Measurements from ENCODE around the gene KCNC3. TPM values are rescaled to one million over a fixed set of nuclear protein-coding genes. Genes with fewer than 3 reads are reported as not detected.

KCNC3 gene
- polyA plus RNA-seq (ENCODE audit: insufficient read length in 10 of 10) = 1 to 10 TPM in 9 of 10 donors, under 1 TPM in 1; 0.98 to 1.7 (median 1.2) TPM
- long read RNA-seq, donor 1 = 0 reads
- long read RNA-seq, donor 2, partial matches to known transcripts = 16 of 27 reads
- long read RNA-seq, donor 2, other reads (novel, unspliced or antisense) = 11 of 27 reads
- long read RNA-seq, donor 3 = 0 reads
- long read RNA-seq, donor 4 = 0 reads
- long read RNA-seq, donor 5 = 0 reads
- long read RNA-seq, donor 6 = 0 reads
- long read RNA-seq, donor 7 = 0 reads
- long read RNA-seq, donor 8 = 0 reads
- long read RNA-seq, donor 9 = 0 reads

- peak; percentile 94 to 96 (median 95) for DNase-seq
Measured at GRCh38 chr19:50329146-50329925, at the start of gene KCNC3. TSS of gene KCNC3 (minus strand) at chr19:50329377. CDS start at chr19:50329082, 295 bp downstream.

DNA sequence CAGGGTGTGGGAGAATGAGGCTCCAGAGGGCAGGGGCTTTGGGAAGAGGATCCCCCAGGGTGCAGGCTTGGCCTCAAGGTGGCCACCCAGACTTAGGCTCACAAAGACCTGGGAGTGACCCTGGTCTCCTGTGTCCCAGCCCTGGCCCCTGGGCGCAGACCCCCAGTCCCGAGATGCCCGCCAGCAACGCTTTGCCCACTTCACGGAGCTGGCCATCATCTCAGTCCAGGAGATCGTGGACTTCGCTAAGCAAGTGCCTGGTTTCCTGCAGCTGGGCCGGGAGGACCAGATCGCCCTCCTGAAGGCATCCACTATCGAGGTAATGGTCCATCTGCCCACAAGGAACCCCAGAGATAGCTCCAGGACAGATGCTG, 49.7 kb upstream of the KCNC3 start:
- no peak for DNase-seq

- no peak for DNase-seq
Measured at GRCh38 chr19:50378169-50378862, 49.1 kb upstream of the KCNC3 start.

DNA sequence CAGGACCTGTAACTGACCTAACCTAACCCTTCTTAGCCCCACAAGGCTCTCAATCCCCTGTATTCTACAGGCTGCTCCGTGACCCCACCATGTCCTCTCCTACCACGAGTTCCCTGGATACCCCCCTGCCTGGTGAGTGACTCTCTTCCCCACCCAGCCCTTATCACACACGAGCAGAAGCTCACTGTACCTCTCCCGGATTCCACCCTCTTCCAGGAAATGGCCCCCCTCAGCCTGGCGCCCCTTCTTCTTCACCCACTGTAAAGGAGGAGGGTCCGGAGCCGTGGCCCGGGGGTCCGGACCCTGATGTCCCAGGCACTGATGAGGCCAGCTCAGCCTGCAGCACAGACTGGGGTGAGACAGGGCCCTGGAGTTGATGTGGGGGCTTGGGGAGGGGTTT, 48.3 kb upstream of the KCNC3 start:
- DNase-seq = no peak

DNA sequence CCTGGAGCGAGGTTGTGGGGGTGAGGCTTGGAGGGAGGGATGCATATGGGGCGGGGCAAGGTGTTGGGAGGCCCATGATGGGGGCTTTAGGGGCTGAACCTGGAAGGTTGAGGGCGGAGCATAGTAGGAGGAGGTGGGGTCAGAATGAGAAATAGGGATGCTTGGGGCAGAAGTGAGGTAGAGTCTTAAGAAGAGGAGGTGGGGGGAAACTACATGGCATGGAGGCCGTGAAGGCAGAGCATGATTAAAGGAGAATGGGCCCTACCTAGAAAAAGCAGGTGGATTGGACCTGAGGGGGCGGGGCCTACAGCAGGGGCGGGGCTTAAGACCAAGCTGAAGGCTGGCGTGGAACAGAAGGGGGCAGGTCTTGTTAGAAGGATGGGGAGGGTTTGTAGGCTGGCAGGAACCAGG, 47.9 kb upstream of the KCNC3 start:
- DNase-seq = peak in 2 of 3 donors; percentile 8 to 36

GRCh38 chr19:50376166-50377050, 47.2 kb upstream of the KCNC3 start, which contains the start of gene NR1H2:
TSS of gene NR1H2 (plus strand) at chr19:50376457. CDS start at chr19:50377606, 1,149 bp downstream.
- peak; percentile 97 to 99 (median 97) for DNase-seq

DNA sequence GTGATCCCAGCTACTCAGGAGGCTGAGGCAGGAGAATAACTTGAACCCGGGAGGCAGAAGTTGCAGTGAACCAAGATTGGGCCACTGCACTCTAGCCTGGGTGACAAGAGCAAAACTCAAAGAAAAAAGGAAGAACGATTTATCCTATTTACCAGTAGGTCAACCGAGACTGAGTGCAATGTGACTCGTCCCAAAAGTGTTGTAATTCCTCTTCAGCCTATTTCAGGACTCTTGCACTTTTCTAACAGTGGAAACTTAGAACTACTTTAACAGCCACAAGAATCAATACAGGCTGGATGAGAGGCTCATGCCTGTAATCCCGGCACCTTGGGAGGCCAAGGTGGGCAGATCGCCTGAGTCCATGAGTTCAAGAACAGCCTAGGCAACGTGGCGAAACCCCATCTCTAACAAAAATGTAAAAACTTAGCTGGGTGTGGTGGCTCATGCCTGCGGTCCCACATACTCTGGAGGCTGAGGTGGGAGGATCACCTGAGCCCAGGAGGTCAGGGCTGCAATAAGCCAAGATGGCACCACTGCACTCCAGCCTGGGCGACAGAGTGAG, 42.8 kb upstream of the KCNC3 start:
- DNase-seq = no peak

DNA sequence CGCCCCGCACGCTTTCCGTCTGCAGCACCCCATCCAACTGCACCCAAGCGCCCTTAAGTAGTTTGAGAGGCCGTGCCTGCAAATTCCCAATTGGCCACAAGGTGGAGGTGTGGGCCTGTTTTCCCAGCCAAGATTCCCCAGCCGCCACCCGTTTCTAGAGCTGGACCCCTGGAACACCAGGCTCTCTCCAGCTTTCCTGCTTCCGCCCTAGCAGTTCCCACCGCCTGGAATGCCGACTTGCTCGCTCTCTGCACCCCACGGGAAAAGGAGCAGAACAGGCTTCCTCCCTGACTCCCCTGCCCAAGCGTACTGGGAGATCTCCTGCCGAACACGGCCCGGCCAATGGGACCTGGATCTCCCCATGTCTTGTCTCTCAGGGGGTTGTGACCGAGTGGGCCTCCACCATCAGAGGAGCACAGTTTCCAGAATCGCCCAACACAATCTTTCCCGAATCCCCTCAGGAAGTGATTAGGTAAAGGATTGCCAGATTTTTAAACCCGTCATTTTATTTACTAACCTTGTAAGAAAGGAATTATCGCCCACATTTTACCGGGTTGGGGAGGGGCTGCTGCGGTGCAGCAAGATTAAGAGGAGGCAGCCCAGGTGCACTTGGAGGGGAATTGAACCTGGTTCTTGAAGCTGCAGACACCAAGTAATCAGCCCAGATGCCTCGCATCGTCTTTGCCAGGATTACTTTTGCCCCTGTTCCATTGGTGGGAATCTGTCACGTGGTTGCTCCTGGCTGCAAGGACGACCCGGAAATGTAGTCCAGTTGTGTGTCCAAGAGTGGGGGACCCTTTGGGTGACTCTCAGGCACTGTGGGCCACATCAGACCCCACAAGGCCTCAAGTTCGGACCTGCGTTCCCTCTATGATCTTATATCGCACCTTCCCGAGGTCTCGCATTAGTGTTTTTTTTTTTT, 39.7 kb upstream of the KCNC3 start:
- peak; percentile 85 to 93 (median 86) for DNase-seq

DNA sequence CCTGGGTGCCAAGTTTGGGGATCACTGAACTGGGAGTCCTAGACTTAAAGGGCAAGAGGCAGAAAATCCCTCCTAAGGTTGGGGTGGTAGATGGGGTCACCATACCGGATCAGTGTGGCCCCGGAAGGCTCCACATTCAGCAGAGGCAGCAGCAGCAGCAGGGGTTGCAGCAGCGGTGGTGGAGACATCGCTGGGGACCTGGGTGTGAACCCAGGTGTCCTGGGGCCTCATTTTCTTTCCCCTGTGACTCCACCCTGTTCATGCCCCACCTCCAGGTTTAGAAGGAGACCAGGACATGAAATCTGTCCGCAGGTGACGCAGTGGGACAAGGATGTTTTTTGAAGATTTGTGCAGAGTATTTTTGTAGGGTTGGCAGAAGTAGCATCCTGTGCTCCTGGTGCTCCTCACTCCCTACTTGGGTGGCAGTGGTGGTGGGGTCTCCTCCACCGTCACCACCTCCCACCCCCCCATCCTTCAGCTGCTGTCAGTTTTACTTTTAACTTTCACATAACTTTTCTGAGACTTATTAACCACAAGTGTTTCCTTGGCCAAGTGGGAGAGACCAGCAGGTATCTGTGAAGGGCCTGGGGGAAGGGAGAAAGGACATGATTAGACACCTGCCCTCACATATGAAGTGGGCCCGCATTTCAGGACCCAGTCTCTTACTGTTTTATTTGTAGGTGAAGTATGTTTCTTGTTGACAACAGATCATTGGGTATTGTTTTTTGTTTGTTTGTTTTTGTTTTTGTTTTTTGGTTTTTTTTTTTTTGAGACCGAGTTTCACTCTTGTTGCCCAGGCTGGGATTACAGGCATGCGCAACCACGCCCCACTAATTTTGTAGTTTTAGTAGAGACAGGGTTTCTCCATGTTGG, 36.5 kb upstream of the KCNC3 start, which contains the start of gene NAPSA:
Gene NAPSA (minus strand): TSS at position 206 of the 873 bp plus-strand sequence. CDS start 18 bp downstream, at position 188.
- no peak for DNase-seq

GRCh38 chr19:50362656-50363424, 33.7 kb upstream of the KCNC3 start:
- no peak for DNase-seq

DNA sequence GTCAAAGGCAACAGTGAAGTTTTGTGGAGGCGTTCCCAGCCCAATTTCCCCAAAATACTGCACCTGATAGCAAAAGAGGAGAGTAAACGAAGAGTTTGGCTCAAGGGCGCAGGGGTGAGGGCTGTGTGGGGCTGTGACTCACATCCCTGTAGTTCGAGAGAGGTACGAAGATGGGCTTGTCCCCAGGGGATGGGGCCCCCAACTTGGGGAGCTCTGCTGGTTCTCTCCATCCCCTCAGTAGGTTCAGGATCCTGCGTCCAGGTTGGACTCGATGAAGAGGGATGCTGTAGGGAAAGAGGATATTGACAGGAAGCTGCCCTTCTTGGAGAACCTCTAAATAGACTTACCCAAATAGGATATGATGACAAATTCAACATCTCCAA, 32.8 kb upstream of the KCNC3 start:
- DNase-seq = no peak

- DNase-seq = no peak
Measured at GRCh38 chr19:50361290-50362029, 32.3 kb upstream of the KCNC3 start.

- DNase-seq = no peak
Measured at GRCh38 chr19:50359328-50359818, 30.2 kb upstream of the KCNC3 start.

DNA sequence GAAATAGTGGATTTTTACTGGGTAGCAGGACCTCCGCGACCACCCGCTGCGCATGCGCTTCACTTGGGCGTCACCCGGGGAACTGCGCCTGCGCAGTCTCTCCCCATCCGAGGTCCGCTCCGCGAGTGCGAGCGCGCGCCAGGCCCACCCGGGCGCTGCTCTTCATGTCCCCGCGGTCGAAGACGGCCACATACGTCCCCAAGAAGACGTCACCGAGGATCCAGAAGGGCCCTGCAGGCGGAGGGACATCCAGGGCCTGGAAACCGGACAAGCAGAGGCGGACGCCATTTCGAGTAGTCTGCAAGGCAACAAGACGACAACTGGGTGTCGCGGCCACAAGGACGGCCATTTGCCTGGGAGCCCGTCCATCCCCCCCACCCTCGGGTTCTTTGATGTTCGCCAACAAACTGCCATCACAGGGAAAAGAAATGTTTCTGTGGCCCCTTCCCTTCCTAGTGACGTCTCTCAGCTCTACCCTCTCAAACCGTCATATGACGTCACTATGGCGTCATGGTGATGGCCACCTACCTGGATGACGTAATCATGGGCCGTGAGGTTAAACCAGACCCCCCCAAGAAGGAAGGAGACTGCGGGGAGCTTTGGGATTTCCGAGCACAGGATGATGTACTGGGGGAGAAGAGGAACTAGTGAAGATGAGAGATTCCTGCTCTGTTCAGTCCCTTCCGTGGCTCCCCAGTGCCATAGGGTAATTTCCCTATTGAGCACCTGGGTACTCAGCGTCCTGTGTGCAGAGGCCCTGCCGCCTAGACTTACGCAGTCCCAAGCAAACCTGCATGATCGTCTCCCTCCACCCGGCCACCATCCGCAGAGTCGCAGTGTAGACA, 29.5 kb upstream of the KCNC3 start:
- DNase-seq = peak; percentile 42 to 82 (median 82)

- DNase-seq = peak; percentile 45 to 82 (median 59)
Measured at GRCh38 chr19:50357178-50358100, 28.3 kb upstream of the KCNC3 start.

Measured in muscle of back (tissue), 13 donors.